ENCODE data around the gene CRISP1. TPM values are rescaled to one million over a fixed set of nuclear protein-coding genes. Genes with fewer than 3 reads are reported as not detected.

CRISP1 gene
- total RNA-seq, 3 donors from 2014 or later = not detected

- TF ChIP-seq, protein P1, sequence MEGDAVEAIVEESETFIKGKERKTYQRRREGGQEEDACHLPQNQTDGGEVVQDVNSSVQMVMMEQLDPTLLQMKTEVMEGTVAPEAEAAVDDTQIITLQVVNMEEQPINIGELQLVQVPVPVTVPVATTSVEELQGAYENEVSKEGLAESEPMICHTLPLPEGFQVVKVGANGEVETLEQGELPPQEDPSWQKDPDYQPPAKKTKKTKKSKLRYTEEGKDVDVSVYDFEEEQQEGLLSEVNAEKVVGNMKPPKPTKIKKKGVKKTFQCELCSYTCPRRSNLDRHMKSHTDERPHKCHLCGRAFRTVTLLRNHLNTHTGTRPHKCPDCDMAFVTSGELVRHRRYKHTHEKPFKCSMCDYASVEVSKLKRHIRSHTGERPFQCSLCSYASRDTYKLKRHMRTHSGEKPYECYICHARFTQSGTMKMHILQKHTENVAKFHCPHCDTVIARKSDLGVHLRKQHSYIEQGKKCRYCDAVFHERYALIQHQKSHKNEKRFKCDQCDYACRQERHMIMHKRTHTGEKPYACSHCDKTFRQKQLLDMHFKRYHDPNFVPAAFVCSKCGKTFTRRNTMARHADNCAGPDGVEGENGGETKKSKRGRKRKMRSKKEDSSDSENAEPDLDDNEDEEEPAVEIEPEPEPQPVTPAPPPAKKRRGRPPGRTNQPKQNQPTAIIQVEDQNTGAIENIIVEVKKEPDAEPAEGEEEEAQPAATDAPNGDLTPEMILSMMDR (IDR thresholded peaks at IDR 0.05) = no peak
- H3K4me3 ChIP-seq = no peak overlapping the region
- no peaks in the 10 kb centered on the region for H3K4me1 ChIP-seq (ENCODE audit: low read depth)
- intact Hi-C loops (cut with DNase I, micrococcal nuclease) = no loop called here
- ATAC-seq (no peak), DNase-seq (no peak)
- no peaks in the 10 kb centered on the region for H3K9me3 ChIP-seq
- H3K36me3 ChIP-seq (ENCODE audit: low read depth) = no peaks in the 10 kb centered on the region
Measured at GRCh38 chr6:49892280-49892679, 25.9 kb upstream of the CRISP1 start.

DNA sequence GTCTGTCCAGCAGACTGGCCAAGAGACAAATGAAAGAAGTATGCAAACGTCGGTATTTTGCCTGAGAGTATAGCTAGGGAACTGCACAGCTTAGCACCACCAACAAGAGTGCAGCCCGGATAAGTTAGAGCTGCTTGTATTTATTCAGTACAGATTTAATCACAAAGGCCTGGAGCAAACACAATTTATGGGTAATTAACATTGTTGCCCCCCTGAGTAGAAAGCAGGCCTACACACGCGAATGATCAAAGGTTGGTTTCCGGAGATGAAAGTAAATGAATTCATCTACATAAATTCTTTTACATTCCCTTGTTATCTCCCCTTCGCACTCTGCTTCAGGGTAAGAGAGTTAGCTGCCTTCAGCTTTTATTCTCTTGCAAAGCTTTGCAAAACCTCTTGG, 24.7 kb upstream of the CRISP1 start:
- TF ChIP-seq, protein P1 (IDR thresholded peaks at IDR 0.05) = no peak
- Histone ChIP-seq H3K4me3 (no peak overlapping the region), H3K36me3 (ENCODE audit: low read depth) (no peaks in the 10 kb centered on the region), H3K4me1 (ENCODE audit: low read depth) (no peaks in the 10 kb centered on the region), H3K9me3 (no peaks in the 10 kb centered on the region)
- DNase-seq (no peak), ATAC-seq (no peak)
- intact Hi-C loops (cut with DNase I, micrococcal nuclease) = no loop called here

DNA sequence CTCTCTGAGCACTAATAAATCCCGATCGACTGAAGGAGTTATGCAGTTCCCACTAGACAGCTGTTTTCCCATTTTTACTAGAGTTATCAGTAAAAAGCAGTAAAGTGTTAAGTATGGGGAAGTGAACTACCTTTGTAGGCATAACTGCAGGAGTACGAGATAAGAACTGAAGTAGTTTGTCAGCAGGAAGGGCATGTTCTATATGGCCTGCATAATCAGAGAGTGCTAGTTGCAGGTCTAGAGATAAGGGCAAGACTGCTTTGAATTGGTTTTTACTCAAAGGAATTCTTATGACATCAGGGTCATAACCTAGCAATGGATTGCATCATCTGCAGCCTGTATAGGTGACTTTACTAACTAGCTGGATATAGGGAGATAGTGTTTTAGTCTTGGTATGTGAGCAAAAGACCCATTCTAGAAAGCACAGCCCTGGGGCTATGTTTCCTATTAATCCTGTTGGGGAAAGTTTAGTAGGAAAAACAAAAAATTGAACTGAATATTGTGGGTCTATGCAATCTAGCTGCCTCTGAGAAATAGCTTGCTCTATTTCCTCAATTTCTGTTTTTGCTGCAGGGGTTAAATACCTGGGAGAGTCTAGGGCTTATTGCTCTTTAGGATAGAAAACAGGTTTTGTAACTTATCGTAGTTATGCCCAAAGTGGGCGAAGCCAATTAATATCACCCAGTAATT, 22.6 kb upstream of the CRISP1 start:
- Histone ChIP-seq H3K4me3 (no peak overlapping the region), H3K4me1 (ENCODE audit: low read depth) (no peaks in the 10 kb centered on the region), H3K36me3 (ENCODE audit: low read depth) (no peaks in the 10 kb centered on the region), H3K9me3 (no peaks in the 10 kb centered on the region)
- intact Hi-C loops (cut with DNase I, micrococcal nuclease) = no loop called here
- no peak for ATAC-seq
- TF ChIP-seq, protein P1 (IDR thresholded peaks at IDR 0.05) = no peak
- DNase-seq = no peak

DNA sequence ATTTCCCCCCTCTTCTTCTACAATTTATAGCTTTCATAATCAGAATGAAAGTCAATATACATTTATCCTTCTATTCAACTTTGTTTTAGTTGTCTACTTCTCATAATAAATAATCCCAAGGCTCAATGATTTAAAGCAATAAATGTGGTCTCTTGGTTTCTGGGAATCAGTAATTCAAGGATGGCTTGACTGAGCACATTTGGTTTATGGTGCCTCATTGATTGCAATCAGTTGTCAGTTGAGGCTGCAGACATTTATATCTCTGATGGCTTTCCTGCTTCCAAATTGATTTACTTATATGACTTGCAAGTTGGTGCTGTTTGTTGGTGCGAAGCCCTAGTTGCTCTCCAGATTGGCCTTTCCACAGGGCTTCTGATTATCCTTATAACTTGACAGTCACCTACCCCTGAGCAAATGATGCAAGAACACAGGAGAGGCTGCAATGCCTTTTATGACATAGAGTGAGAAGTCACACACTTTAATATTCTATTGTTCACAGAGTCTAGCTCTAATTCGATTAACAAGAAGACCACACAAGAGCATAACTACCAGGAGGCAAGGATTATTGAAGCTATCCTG, 2.7 kb upstream of the CRISP1 start:
- Histone ChIP-seq H3K9me3 (no peaks in the 10 kb centered on the region), H3K4me1 (ENCODE audit: low read depth) (no peaks in the 10 kb centered on the region), H3K36me3 (ENCODE audit: low read depth) (no peaks in the 10 kb centered on the region), H3K4me3 (no peak overlapping the region)
- ATAC-seq (no peak), DNase-seq (no peak)
- TF ChIP-seq, protein P1 (IDR thresholded peaks at IDR 0.05) = no peak
- intact Hi-C loops (cut with DNase I, micrococcal nuclease) = no loop called here

- DNase-seq (no peak), ATAC-seq (no peak)
- H3K36me3 ChIP-seq (ENCODE audit: low read depth) = no peaks in the 10 kb centered on the region
- no peak overlapping the region for H3K4me3 ChIP-seq
- no peaks in the 10 kb centered on the region for H3K9me3 ChIP-seq
- intact Hi-C loops (cut with DNase I, micrococcal nuclease) = no loop called here
- TF ChIP-seq, protein P1 (IDR thresholded peaks at IDR 0.05) = no peak
- H3K4me1 ChIP-seq (ENCODE audit: low read depth) = no peaks in the 10 kb centered on the region
Measured at GRCh38 chr6:49856282-49856681, 10.1 kb downstream of the CRISP1 start.
